Aorta (tissue), 5 donors: ENCODE data around the gene TBCD. TPM values are rescaled to one million over a fixed set of nuclear protein-coding genes. Genes with fewer than 3 reads are reported as not detected.
A peak's percentile ranks its signal among the peaks of the same experiment; 100 is the strongest.
"Not testable (repeated sequence)": the region's sequence is repeated elsewhere in the genome, so short reads cannot be mapped to it uniquely, and the experiment has no call there.

Experiments
- ATAC-seq: fragments of 200-7000 bp; cut with Tn5 transposase; one replicate; pipeline ENCODE4 v1.9.1; 2022; ENCODE audit warnings: moderate library complexity; ENCODE audit not compliant: low FRiP score
- DNase-seq, 2 donors: peaks; one replicate each; pipeline ENCODE4 v3.0.0-alpha.2; 2020
- H3K27ac ChIP-seq, 2 donors: one replicate each; pipeline ENCODE4 v1.5.1; 2013; ENCODE audit warnings: low read length in 2 of 2, mild to moderate bottlenecking in 2 of 2, moderate library complexity in 2 of 2, control low read depth in 1 of 2, inconsistent platforms in 1 of 2, low read depth in 1 of 2
- H3K27me3 ChIP-seq, 2 donors: one replicate each; pipeline ENCODE4 v1.6.1; 2013; ENCODE audit warnings: control low read depth in 1 of 2, low read length in 1 of 2, mild to moderate bottlenecking in 1 of 2, moderate library complexity in 1 of 2; ENCODE audit not compliant: insufficient read depth in 2 of 2, control insufficient read depth in 1 of 2
- H3K36me3 ChIP-seq, 2 donors: one replicate each; pipeline ENCODE4 v1.6.1; 2013; ENCODE audit warnings: control low read depth in 1 of 2, low read length in 1 of 2, mild to moderate bottlenecking in 1 of 2; ENCODE audit not compliant: insufficient read depth in 2 of 2, control insufficient read depth in 1 of 2
- H3K4me1 ChIP-seq, 2 donors: one replicate each; pipeline ENCODE4 v1.6.1; 2013; ENCODE audit warnings: low read length in 2 of 2, control low read depth in 1 of 2, mild to moderate bottlenecking in 1 of 2, moderate library complexity in 1 of 2; ENCODE audit not compliant: insufficient read depth in 2 of 2, control insufficient read depth in 1 of 2
- H3K4me3 ChIP-seq, 2 donors: one replicate each; pipeline ENCODE4 v1.5.1; 2013; ENCODE audit warnings: low read length in 2 of 2, control low read depth in 1 of 2, mild to moderate bottlenecking in 1 of 2
- H3K9me3 ChIP-seq: one replicate; pipeline ENCODE4 v1.6.1; 2013; ENCODE audit warnings: mild to moderate bottlenecking, low read length; ENCODE audit not compliant: control insufficient read depth
- WGBS, 2 donors: extraction: QIAGEN DNeasy Blood & Tissue Kit; methylation state at CpG; one replicate each; pipeline ENCODE4 v1.1.7; 2013; 5-methylcytosine and 5-hydroxymethylcytosine counted together
- intact Hi-C, 2 donors: fragments of 100-400 bp; cut with DNase I; formaldehyde crosslinking; loops; one replicate each; pipeline versions ENCODE4 v1.14.2 to v1.15.0; 2022
- polyA plus RNA-seq, 2 donors: library from polyadenylated mRNA; stranded (reverse); fragments of 200-250 nt; gene quantifications; one replicate each; pipeline ENCODE4 v1.2.3, GENCODE V29; 2013
- total RNA-seq, 2 donors: library from RNA; stranded (reverse); fragmentation: NEBNext Ultra II Directional; extraction: Animal tissue kit (Norgen Biotek cat#: 25700); gene quantifications; one replicate each; pipeline ENCODE4 v1.2.1, GENCODE V29; 2021
- donor health status: healthy with polysubstance abuse.
- donor health status: Bipolar disorder and iron deficiency.
- donor health status: DM: no; HTN: no; CAD: no.
- donor health status: DM: no; HTN: no; CAD: no.
- donor health status: DM: yes; HTN: yes; CAD: no.

TBCD gene
- total and polyA plus RNA-seq, 4 donors: 20.0 to 182 (median 111) TPM

DNA sequence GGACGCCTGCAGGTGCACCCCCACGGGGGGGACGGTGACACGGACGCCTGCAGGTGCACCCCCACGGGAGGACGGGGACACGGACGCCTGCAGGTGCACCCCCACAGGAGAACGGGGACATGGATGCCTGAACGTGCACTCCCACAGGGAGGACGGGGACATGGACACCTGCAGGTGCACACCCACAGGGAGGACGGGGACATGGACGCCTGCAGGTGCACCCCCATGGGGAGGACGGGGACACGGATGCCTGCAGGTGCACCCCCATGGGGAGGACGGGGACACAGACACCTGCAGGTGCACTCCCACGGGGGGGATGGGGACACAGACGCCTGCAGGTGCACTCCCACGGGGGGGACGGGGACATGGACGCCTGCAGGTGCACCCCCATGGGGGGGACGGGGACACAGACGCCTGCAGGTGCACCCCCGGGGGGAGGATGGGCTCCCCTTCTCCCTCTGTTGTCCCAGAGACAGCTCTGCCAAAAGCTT, 213.0 kb downstream of the TBCD start:
- no peak for ATAC-seq
- Histone ChIP-seq H3K4me3 (no peak overlapping the region), H3K9me3 (no peaks in the 10 kb centered on the region), H3K4me1 (no peaks in the 10 kb centered on the region), H3K36me3 (no peaks in the 10 kb centered on the region), H3K27me3 (no peaks in the 10 kb centered on the region), H3K27ac (no peak overlapping the region)
- 88 to 92% methylated on average over 22 to 25 of the region's 25 CpGs for WGBS, 2 donors
- peak in 1 of 2 donors; percentile 66 for DNase-seq
- intact Hi-C loops: loop anchor here in 1 of 2 donors (5.0 kb wide), 2 partner anchors 112 to 183 kb away; partner anchors contain the start of gene METRNL

DNA sequence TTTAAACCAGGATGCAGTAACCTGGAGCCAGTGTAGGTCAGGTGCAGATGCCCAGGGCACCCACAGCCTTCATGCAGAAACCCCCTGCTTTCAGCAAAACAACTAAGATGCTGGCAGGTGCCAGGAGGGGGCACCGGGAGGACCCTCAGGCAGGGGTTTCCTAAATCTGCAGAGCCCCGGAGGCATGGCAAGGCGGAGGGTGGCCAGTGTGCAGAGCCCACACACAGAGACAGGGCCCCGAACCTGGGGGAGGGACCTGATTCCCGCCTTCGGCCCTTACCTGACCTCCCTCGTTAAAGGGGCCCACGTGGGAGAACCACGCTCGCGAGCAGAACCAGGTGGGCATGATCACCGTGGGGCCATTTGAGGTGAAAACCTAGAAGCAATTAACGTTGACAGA, 213.5 kb downstream of the TBCD start:
- no peaks in the 10 kb centered on the region for H3K36me3 ChIP-seq
- ATAC-seq: no peak
- DNase-seq: no peak
- H3K4me3 ChIP-seq: no peak overlapping the region
- H3K4me1 ChIP-seq: no peaks in the 10 kb centered on the region
- H3K27me3 ChIP-seq: no peaks in the 10 kb centered on the region
- intact Hi-C loops: no loop called here
- H3K27ac ChIP-seq: no peak overlapping the region
- no peaks in the 10 kb centered on the region for H3K9me3 ChIP-seq
- whole genome bisulfite sequencing, 2 donors: 93 to 95% methylated on average over 13 of the region's 13 CpGs

DNA sequence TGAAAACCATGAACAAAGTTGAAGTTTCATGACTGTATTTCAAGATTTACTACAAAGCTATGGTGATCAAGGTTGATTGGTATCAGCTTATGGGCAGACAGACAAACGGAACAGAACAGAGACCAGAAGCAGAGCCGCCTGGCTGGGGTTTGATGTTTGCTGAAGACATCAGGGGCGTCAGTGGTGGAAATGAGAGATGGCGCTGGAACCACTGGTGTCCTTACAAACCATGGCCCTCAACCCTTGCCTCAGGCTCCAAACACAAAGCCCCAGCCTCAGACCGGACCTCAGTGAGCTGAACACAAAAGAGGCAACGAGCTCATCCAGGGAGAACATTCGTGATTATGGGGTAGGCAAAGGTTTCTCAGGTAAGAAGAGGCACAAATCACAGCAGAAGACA, 214.6 kb downstream of the TBCD start:
- 94 to 95% methylated on average over 7 of the region's 7 CpGs for WGBS, 2 donors
- Histone ChIP-seq H3K36me3 (no peaks in the 10 kb centered on the region), H3K4me1 (no peaks in the 10 kb centered on the region), H3K27me3 (no peaks in the 10 kb centered on the region), H3K27ac (no peak overlapping the region), H3K9me3 (no peaks in the 10 kb centered on the region), H3K4me3 (no peak overlapping the region)
- intact Hi-C loops: no loop called here
- no peak for DNase-seq
- ATAC-seq: no peak

DNA sequence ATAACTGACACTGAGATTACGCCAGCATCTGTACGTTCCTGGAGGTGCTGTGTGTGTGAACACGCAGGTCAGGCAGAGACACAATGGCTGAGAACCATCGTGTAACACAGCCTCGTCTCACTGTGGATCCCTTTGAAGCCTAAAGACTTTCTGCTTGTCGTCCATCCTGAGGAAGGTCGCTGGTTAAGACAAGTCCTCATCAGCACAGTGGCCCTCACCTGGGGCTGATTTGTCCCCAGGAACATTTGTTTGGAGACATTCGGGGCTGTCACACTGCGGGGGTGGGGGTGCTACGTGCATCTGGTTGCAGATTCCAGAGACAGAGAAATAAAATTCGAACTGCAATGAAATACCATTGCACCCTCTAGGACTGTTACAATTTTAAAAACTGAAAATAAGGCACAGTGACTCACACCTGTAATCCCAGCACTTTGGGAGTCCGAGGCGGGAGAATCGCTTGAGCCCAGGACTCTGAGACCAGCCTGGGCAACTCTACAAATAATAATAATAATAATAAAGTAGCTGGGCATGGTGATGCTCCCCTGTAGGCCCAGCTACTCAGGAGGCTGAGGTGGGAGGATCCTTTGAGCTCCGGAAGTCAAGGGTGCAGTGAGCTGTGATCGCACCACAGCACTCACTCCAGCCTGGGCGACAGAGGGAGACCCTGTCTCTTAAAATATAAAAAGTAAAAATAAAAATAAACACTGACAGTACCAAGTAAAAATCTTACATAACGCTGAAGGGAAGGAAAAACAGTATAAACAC, 215.6 kb downstream of the TBCD start:
- no peak overlapping the region for H3K4me3 ChIP-seq
- DNase-seq: no peak
- 87 to 88% methylated on average over 18 of the region's 18 CpGs for WGBS, 2 donors
- ATAC-seq: no peak
- no peaks in the 10 kb centered on the region for H3K27me3 ChIP-seq
- no peaks in the 10 kb centered on the region for H3K36me3 ChIP-seq
- intact Hi-C loops: no loop called here
- no peaks in the 10 kb centered on the region for H3K9me3 ChIP-seq
- no peak overlapping the region for H3K27ac ChIP-seq
- no peaks in the 10 kb centered on the region for H3K4me1 ChIP-seq

DNA sequence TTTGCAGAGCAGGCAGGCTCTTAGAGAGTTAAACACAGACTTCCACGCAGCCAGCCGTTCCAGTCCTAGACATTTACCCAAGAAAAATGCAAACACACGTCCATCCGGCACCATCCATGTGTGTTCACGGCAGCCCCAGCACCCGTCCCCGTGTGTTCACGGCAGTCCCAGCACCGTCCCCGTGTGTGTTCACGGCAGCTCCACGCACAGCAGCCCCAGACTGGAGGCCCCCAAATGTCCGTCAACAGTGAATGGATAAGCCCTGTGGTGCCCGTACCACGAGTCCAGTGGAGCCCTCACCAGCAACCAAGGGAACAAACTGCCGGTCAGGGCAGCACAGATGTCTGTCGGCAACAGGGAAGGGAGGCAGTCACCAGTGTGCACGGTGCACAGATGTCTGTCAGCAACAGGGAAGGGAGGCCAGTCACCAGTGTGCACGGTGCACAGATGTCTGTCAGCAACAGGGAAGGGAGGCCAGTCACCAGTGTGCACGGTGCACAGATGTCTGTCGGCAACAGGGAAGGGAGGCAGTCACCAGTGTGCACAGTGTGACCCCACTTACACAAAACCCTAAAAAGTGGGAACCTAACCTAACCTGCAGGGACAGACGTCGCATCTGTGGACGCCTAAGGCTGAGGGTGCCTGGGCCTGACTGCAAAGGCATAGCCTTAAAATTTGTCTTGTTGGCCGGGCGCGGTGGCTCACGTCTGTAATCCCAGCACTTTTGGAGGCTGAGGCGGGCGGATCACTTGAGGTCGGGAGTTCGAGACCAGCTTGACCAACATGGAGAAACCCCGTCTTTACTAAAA, 216.4 kb downstream of the TBCD start:
- ATAC-seq, H3K27me3 ChIP-seq, intact Hi-C loops, H3K4me1 ChIP-seq, H3K4me3 ChIP-seq, H3K9me3 ChIP-seq, DNase-seq, H3K27ac ChIP-seq, H3K36me3 ChIP-seq: not testable (repeated sequence)
- 47 to 50% methylated on average over 31 to 33 of the region's 33 CpGs for WGBS, 2 donors

DNA sequence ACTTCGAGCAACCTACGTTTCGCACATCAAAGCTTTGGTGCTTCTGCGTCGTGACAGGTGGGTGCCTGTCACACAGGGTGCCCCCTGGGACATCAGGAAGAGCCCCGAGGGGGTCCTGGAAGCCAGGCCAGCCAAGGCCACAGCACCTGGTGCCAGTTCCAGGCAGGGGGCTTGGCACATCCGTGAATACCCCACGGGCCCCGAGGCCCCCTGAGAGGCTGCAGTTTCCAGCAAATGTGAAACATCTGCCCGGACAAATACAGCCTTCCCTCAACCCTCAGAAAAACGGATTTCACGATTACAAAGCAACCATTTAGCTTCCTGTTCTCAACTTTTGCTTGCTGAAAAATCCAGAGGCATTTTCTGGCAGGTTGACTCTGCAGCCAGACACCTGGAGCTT, 218.2 kb downstream of the TBCD start:
- ATAC-seq: no peak
- no peak for DNase-seq
- no peaks in the 10 kb centered on the region for H3K9me3 ChIP-seq

DNA sequence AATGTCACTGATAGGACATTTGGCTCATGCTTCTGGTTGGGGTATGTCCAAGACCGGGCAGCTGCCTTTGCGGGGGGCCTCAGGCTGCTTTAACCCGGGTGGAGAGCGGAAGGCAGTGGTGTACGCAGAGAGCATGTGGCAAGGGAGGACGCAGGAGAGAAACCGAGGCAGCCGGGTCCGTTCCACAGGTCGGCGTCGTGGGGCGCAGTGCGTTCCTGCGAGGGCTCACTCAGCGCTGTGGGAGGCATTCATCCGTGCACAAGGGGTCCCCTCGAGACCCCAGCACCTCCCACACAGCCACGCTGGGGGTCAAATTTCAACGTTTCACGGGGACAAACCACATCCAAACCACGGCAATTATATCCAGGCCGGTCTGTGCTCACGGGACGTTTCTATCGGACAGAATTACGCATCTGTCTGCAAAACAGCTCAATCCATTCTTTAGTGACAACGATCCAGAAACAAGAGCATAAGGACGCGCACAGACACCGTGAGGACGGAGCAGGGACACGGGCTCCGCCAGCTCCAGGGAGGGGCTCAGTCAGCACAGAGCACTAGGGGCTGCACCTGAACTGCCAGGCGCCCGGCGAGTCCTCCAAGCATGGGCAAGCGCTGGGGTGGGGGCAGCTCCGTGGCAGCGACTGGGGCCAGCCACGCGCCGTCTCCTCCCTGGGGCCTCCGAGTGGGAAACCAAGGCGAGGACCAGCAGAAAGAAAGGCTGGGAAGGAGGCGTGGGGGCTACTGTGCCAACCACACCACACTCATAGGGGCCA, 219.1 kb downstream of the TBCD start:
- WGBS, 2 donors: 88 to 92% methylated on average over 46 of the region's 46 CpGs
- no peak overlapping the region for H3K4me3 ChIP-seq
- no peaks in the 10 kb centered on the region for H3K27me3 ChIP-seq
- ATAC-seq: no peak
- H3K27ac ChIP-seq: no peak overlapping the region
- H3K36me3 ChIP-seq: no peaks in the 10 kb centered on the region
- no peaks in the 10 kb centered on the region for H3K9me3 ChIP-seq
- DNase-seq: no peak
- intact Hi-C loops: no loop called here
- H3K4me1 ChIP-seq: no peaks in the 10 kb centered on the region

More for the DNA sequence above, 218.2 kb downstream of the TBCD start:
- Histone ChIP-seq H3K36me3 (no peaks in the 10 kb centered on the region), H3K4me3 (no peak overlapping the region), H3K27ac (no peak overlapping the region), H3K27me3 (no peaks in the 10 kb centered on the region), H3K4me1 (no peaks in the 10 kb centered on the region)
- 84 to 87% methylated on average over 12 of the region's 12 CpGs for WGBS, 2 donors
- intact Hi-C loops: no loop called here

DNA sequence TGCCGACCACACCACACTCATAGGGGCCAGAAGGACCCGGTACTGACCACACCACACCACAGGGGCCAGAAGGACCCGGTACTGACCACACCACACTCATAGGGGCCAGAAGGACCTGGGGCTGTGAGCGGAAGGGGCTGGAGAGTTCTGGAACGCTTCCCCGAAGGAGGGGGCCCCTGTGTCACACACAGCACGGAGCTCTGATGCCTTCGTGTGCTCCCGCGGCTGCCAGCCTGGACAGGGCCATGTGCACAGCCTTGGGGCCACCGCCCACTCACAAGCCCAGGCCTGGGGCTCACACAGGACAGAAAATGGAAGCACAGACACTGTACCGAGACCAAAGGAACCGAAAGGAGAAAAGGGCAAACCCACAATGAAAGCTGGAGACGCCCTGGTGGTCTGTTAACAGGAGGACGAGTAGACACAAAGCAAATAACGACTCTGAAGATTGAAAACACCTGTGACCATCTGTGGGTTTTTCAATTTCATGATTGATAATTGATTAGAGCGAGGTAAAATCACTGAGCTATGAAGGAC, 221.0 kb downstream of the TBCD start:
- no peak for ATAC-seq
- no peaks in the 10 kb centered on the region for H3K27me3 ChIP-seq
- intact Hi-C loops: no loop called here
- no peak overlapping the region for H3K27ac ChIP-seq
- no peaks in the 10 kb centered on the region for H3K4me1 ChIP-seq
- no peak for DNase-seq
- H3K4me3 ChIP-seq: no peak overlapping the region
- WGBS, 2 donors: 89% methylated on average over 17 of the region's 17 CpGs
- no peaks in the 10 kb centered on the region for H3K9me3 ChIP-seq
- H3K36me3 ChIP-seq: no peaks in the 10 kb centered on the region
